LNCaP clone FGC (cell line): ENCODE results near the gene RFC5.

Experiments
- DNase-seq: peaks from one replicate; pipeline ENCODE4 v3.0.0-alpha.2; 2011; ENCODE audit warnings: low read depth
- H3K4me3 ChIP-seq: 2 replicates; pipeline ENCODE4 v1.5.1; 2011; ENCODE audit warnings: mild to moderate bottlenecking, low read depth, low read length, control low read depth
- TF ChIP-seq, protein P1 (sequence below): IDR thresholded peaks from 2 replicates; pipeline ENCODE4 v1.5.1; 2012; ENCODE audit warnings: mild to moderate bottlenecking; ENCODE audit not compliant: control insufficient read depth, insufficient read depth; ENCODE audit errors: extremely low read depth

Gene RFC5

DNA sequence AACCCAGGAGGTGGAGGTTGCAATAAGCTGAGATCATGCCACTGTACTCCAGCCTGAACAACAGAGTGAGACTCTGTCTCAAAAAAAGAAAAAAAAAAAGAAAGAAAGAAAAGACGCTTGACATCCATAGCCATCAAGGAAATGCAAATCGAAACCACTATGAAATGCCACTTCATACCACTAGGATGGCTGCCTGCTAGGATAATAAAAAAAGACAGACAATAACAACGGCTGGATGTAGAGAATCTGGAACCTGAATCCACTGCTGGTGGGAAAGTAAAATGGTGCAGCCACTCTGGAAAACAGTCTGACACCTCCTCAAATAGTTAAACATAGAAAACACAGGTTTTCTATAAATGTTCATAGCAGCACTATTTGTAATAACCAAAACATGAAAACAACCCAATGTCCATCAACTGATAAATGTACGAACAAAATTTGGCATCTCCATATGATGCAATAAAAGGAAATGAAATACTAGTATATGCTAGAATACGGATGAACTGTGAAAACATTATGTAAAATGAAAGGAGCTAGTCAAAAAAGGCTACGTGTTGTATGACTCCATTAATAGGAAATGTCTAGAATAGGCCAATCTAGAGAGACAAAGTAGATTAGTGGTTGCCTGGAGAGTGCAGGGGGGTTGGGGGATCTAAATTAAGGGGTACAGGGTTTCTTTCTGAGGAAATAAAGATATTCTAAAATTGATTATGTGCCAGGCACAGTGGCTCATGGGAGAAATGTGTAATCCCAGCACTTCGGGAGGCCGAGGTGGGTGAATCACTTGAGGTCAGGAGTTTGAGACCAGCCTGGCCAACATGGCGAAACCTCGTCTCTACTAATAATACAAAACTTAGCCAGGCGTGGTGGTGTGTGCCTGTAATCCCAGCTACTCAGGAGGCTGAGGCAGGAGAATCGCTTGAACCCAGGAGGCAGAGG lies 34.7 kb downstream of the RFC5 start:
- H3K4me3 ChIP-seq = no peak overlapping the region
- DNase-seq = no peak

DNA sequence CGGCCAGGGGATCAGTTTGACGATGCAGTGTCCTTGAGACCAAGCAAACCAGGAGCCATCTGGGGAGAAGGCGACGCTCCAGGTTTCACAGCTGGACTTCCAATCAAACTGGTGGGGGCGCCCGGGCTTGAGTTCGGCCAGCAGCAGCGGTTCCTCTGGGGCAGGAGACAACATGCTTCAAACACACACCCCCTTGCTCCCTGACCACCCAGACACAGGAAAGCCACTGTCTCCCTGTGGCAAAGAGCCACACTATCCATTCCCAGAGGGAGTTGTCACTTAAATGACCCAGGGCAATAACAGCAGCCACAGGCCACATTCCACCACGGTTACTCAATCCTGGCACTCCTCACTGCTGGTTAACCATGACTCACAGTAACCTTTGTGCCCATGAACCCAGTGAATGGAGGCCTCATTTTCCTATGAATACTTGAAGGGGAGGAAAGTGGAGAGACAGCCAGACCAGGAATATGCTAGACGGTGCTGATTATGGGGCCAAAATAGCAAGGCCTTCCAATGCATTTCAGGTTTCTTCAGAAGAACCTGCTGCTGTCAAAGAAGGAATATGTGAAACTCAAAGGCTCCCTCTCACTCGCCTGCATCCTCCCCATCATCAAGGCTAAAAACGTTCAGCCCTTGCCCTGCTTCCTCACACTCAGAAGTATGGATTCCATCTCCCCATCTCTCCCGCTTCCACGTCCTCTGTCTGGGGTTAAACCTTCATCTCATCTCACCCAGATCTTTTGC lies 36.0 kb downstream of the RFC5 start:
- TF ChIP-seq, protein P1, sequence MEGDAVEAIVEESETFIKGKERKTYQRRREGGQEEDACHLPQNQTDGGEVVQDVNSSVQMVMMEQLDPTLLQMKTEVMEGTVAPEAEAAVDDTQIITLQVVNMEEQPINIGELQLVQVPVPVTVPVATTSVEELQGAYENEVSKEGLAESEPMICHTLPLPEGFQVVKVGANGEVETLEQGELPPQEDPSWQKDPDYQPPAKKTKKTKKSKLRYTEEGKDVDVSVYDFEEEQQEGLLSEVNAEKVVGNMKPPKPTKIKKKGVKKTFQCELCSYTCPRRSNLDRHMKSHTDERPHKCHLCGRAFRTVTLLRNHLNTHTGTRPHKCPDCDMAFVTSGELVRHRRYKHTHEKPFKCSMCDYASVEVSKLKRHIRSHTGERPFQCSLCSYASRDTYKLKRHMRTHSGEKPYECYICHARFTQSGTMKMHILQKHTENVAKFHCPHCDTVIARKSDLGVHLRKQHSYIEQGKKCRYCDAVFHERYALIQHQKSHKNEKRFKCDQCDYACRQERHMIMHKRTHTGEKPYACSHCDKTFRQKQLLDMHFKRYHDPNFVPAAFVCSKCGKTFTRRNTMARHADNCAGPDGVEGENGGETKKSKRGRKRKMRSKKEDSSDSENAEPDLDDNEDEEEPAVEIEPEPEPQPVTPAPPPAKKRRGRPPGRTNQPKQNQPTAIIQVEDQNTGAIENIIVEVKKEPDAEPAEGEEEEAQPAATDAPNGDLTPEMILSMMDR = no peak
- H3K4me3 ChIP-seq = no peak overlapping the region
- no peak for DNase-seq

More for the DNA sequence above, 34.7 kb downstream of the RFC5 start:
- TF ChIP-seq, protein P1 = no peak

DNA sequence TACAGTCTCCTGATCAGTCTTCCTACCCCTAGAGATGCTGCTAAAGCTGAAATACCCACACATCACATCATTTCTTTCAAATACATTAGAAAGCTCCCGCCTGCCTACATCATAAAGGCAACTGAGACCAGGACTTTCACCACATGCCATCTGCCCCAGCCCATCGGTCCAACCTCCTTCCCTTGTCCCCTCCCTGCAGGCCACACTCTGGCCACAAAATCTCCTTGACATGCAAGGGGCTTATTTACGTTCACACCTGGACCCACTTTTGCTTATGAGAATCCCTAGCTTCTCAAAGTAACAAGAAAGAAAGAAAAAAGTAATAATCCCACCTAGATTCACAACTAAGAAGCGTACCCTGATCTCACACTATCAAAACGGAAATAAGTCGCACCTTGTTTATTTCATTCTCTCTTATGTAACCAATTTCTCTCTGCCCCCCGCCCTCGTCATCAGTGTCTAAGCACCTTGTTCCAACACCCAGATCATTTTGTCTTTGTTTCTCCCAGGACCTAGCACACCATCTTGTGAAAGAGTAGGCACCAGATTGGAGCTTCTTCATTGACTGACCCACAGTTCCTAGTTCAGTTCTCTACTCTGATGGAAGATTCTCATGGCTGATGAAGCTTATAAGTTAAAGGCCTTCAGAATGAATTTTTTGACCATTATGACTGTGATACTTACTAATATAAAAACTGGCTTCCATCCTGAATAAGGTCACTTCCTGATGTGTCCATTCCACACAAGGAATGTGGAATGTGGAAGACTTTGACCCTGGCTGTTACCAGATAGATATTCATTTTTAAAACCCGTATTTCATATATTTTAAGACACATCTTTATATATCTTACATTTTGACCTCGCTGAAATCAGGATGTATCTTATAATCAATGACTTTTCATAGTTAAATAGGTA lies 36.8 kb downstream of the RFC5 start:
- no peak overlapping the region for H3K4me3 ChIP-seq
- TF ChIP-seq, protein P1 = no peak
- no peak for DNase-seq

DNA sequence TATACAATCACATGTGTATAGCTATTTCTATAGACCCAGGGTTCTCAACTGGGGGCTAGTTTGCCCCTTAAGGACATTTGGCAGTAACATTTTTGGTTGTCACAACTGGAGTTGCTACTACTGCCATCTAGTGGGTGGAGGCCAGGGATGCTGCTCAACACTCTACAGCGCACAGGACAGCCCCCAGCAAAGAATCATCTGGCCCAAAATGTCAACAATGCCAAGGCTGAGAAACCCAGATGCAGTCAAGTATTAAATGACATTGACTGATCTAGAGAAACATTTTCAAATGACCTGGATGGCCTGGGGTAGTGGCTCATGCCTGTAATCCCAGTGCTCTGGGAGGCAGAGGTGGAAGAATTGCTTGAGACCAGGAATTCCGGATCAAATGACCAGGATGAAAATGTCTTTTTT lies 38.6 kb downstream of the RFC5 start:
- TF ChIP-seq, protein P1 = peak; percentile 54
- no peak for DNase-seq
- H3K4me3 ChIP-seq = no peak overlapping the region

DNA sequence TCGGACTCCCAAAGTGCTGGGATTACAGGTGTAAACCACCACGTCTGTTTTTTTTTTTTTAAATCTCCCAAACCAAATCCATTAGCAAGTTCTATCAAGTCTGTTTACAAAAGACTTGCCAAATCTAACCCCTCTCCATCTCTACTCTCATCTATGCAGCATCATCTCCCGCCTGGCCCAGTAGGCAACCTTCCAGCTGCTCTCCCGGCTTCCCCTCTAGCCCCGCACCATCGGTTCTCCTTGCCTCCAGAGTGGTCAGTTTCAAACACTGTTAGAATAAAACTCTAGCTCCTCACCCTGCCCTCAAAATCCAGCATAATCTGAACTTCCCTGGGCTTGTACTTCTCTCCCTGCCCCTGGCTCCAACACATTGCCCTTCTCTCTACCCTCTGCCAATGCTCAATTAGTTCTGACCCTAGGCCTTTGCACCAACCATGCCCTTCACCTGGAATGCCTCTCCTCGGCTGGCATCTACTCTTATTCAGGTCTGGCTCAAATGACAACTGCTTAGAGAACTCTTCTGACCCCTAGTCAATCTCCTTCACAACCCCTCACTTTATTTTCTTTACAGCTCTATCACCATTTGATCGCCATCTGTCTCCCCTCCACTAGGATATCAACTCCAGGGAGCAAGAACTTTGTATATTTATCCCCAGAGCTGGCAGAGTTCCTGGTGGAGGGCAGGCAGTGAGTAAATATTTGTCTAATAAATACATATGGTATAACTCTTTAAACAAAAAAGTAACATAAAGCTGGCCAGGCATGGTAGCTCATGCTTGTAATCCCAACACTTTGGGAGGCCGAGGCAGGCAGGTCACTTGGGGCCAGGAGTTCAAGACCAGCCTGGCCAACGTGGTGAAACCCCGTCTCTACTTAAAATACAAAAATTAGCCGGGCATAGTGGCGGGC lies 39.6 kb downstream of the RFC5 start:
- no peak overlapping the region; the same call in 1 of the 2 replicates for H3K4me3 ChIP-seq
- peak; percentile 96 for DNase-seq
- TF ChIP-seq, protein P1 = no peak

DNA sequence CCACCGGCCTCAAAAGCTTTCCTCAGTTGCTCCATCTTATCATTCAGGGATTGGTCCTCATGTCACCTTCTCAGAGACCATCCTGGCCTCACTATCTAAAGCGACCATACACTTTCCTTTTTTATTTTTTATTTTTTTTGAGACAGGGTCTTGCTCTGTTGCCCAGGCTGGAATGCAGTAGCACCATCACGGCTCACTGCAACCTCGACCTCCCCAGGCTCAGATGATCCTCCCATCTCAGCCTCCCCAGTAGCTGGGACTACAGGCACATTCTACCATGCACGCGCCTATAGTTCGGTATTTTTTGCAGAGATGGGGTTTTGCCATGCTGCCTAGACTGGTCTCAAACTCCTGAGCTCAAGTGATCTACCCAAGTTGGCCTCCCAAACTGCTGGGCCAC lies 41.7 kb downstream of the RFC5 start:
- DNase-seq = no peak
- TF ChIP-seq, protein P1 = no peak
- H3K4me3 ChIP-seq = no peak overlapping the region
